Right lobe of liver (tissue), 4 donors: ENCODE data around the gene TSPAN5.

Source experiments
- POLR2A ChIP-seq: fragments of 450-650 bp; IDR thresholded peaks from one replicate; pipeline ENCODE4 v1.6.1; 2017; ENCODE audit warnings: antibody characterized with exemption, mild to moderate bottlenecking
- TF ChIP-seq, protein P1 (sequence below), 4 donors: fragments of 200-600 bp in 3 of 4; fragments of 450-650 bp in 1 of 4; IDR thresholded peaks; one replicate each; pipeline versions ENCODE4 v1.5.1 to v1.8.0; 2016 to 2022; ENCODE audit warnings: antibody characterized with exemption in 4 of 4, mild to moderate bottlenecking in 2 of 4
- donor health status: DM: no; HTN: no; CAD: no.
- donor health status: DM: no; HTN: no; CAD: no.
- donor health status: DM: no; HTN: yes; CAD: no.

DNA sequence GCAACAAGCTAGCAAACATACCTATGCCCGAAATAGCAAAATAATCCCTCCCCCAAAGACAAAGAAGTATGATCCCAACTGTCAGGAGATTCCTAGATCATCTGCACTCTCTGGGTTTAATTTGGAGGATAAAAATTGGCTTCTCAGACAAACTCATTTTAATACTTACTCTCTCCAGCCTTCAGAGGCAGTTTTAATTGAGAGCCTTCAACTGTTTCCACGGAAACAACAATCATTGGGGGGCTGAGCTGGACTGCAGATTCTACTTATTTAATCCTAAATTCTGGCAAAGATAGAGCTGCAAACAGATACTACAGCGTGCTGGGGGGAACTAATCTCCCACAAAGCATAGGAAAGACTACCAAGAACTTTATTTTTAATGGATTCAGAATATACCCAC is 168.2 kb downstream of the TSPAN5 start:
- TF ChIP-seq, protein P1, sequence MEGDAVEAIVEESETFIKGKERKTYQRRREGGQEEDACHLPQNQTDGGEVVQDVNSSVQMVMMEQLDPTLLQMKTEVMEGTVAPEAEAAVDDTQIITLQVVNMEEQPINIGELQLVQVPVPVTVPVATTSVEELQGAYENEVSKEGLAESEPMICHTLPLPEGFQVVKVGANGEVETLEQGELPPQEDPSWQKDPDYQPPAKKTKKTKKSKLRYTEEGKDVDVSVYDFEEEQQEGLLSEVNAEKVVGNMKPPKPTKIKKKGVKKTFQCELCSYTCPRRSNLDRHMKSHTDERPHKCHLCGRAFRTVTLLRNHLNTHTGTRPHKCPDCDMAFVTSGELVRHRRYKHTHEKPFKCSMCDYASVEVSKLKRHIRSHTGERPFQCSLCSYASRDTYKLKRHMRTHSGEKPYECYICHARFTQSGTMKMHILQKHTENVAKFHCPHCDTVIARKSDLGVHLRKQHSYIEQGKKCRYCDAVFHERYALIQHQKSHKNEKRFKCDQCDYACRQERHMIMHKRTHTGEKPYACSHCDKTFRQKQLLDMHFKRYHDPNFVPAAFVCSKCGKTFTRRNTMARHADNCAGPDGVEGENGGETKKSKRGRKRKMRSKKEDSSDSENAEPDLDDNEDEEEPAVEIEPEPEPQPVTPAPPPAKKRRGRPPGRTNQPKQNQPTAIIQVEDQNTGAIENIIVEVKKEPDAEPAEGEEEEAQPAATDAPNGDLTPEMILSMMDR (IDR thresholded peaks at IDR 0.05): no peak
- TF ChIP-seq POLR2A: no peak
